ENCODE measurements around the gene ZNF407.

DNA sequence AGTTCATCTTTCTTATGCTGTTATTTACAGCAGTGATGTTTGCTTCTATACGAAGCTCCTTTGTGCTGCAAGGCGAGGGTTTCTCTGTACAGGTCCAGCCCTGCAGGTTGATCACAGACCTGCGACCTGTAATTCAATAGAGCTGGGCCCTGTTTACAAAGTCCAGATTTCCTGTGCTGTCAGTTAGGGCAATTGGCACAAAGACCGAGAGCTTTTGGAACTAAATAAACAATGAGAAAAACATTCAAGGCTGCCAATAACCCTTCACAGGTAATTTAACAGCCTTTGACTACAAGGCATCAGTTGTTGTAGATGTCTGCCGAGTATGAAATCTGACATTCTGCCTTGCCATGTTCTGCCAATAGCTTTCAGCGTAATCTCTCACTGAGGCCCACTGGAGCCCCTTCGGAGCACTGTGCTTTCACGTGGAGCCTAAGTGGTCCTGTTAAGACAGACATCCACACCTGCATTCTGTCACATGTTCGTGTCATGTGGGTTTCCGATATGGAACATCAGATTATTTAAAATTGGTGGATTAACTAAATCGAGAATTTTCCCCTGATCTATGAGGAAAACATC lies 378.8 kb downstream of the ZNF407 start:
- TF ChIP-seq, protein P1, sequence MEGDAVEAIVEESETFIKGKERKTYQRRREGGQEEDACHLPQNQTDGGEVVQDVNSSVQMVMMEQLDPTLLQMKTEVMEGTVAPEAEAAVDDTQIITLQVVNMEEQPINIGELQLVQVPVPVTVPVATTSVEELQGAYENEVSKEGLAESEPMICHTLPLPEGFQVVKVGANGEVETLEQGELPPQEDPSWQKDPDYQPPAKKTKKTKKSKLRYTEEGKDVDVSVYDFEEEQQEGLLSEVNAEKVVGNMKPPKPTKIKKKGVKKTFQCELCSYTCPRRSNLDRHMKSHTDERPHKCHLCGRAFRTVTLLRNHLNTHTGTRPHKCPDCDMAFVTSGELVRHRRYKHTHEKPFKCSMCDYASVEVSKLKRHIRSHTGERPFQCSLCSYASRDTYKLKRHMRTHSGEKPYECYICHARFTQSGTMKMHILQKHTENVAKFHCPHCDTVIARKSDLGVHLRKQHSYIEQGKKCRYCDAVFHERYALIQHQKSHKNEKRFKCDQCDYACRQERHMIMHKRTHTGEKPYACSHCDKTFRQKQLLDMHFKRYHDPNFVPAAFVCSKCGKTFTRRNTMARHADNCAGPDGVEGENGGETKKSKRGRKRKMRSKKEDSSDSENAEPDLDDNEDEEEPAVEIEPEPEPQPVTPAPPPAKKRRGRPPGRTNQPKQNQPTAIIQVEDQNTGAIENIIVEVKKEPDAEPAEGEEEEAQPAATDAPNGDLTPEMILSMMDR (IDR thresholded peaks at IDR 0.05) = no peak
- no peak for TF ChIP-seq POLR2A (IDR thresholded peaks at IDR 0.05)

All from testis (tissue), 2 donors.